ENCODE data around the gene TXNL1.

Gene TXNL1

GRCh38 chr18:56565046-56565445 lies 73.3 kb downstream of the TXNL1 start:
- peak overlapping the region; percentile 42 for H3K4me3 ChIP-seq (ENCODE audit: low read length)
- peaks cover 20% of the 10 kb centered on the region for H3K4me1 ChIP-seq (ENCODE audit: control insufficient read depth, insufficient read depth, low read length)
- no peak for DNase-seq (ENCODE audit: low read depth)
- no peaks in the 10 kb centered on the region for H3K9me3 ChIP-seq (ENCODE audit: control insufficient read depth, low read length)
- no peaks in the 10 kb centered on the region for H3K27me3 ChIP-seq (replicated peaks; ENCODE audit: control insufficient read depth, insufficient read depth, low read length)
- no peaks in the 10 kb centered on the region for H3K36me3 ChIP-seq (ENCODE audit: control insufficient read depth, insufficient read depth, low read length, severe bottlenecking)
- H3K9ac ChIP-seq (ENCODE audit: low read length) = peak overlapping the region; percentile 67

DNA sequence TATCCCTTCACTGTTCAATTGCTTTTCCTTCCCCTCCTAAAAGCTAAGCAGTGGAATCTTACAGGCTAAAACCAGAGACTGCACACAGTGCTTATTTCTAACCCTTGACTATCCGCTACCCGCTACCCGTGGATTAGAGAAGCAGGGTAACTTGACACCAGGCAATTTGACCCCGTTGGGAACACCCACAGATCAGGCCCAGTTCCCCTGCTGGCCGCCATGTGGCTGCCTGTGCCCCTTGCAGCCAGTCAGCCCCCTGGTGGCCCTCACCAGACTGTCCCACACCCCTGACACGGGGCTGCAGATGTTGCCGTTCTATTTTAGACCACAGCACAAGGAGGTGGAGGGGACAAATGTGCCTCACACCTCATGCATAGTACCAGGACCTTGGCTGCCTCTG lies 74.8 kb downstream of the TXNL1 start:
- Histone ChIP-seq H3K4me1 (ENCODE audit: control insufficient read depth, insufficient read depth, low read length) (peaks cover 20% of the 10 kb centered on the region), H3K36me3 (ENCODE audit: control insufficient read depth, insufficient read depth, low read length, severe bottlenecking) (no peaks in the 10 kb centered on the region), H3K4me3 (ENCODE audit: low read length) (no peak overlapping the region), H3K9me3 (ENCODE audit: control insufficient read depth, low read length) (no peaks in the 10 kb centered on the region), H3K9ac (ENCODE audit: low read length) (no peak overlapping the region), H3K27me3 (replicated peaks; ENCODE audit: control insufficient read depth, insufficient read depth, low read length) (no peaks in the 10 kb centered on the region)
- DNase-seq (ENCODE audit: low read depth) = no peak

GRCh38 chr18:56562479-56562878 lies 75.9 kb downstream of the TXNL1 start:
- Histone ChIP-seq H3K9ac (ENCODE audit: low read length) (no peak overlapping the region), H3K9me3 (ENCODE audit: control insufficient read depth, low read length) (no peaks in the 10 kb centered on the region)
- DNase-seq (ENCODE audit: low read depth) = no peak

DNA sequence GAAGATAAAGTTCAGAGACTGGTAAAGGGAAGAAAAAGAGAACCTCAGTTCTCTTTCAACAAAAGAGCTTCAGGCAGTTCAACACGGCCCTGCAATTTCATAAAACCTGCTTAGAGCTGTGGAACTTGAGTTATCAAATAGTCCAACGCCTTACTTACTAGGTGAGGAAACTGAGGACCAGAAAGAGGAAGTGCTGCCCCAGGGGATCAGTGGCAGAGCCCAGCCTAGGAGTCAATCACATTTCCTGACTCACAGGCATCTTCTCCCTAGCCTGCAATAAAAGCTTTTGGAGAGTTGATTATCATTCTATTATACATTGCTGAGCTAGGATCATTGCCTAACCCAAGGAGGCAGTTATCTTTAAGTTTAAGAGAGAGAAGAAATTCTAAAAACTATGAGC lies 77.4 kb downstream of the TXNL1 start:
- H3K4me1 ChIP-seq (ENCODE audit: control insufficient read depth, insufficient read depth, low read length) = peaks cover 23% of the 10 kb centered on the region
- H3K36me3 ChIP-seq (ENCODE audit: control insufficient read depth, insufficient read depth, low read length, severe bottlenecking) = no peaks in the 10 kb centered on the region
- H3K4me3 ChIP-seq (ENCODE audit: low read length) = no peak overlapping the region
- no peaks in the 10 kb centered on the region for H3K27me3 ChIP-seq (replicated peaks; ENCODE audit: control insufficient read depth, insufficient read depth, low read length)
- H3K9me3 ChIP-seq (ENCODE audit: control insufficient read depth, low read length) = no peaks in the 10 kb centered on the region
- no peak overlapping the region for H3K9ac ChIP-seq (ENCODE audit: low read length)
- no peak for DNase-seq (ENCODE audit: low read depth)

More at GRCh38 chr18:56562479-56562878, 75.9 kb downstream of the TXNL1 start:
- Histone ChIP-seq H3K4me3 (ENCODE audit: low read length) (no peak overlapping the region), H3K4me1 (ENCODE audit: control insufficient read depth, insufficient read depth, low read length) (peaks cover 20% of the 10 kb centered on the region), H3K27me3 (replicated peaks; ENCODE audit: control insufficient read depth, insufficient read depth, low read length) (no peaks in the 10 kb centered on the region), H3K36me3 (ENCODE audit: control insufficient read depth, insufficient read depth, low read length, severe bottlenecking) (no peaks in the 10 kb centered on the region)

DNA sequence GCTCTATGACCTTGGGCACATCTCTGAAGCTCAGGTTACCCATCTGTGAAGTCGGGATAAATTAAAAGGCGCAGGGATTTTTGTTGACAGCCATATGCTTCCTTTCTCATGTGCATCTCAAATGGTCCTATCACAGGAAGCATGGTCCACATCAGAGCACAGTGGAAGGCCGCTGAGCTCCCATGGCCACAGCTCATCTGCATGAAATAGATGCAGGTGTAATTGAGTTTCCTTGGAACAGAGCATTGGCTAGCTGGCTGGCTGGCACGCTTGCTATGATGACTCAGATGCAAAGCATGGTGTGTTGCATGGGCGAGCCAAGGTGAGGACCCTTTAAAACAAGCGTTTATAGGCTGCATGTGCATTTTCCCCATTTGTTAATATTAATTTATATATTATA lies 79.3 kb downstream of the TXNL1 start:
- Histone ChIP-seq H3K27me3 (replicated peaks; ENCODE audit: control insufficient read depth, insufficient read depth, low read length) (no peaks in the 10 kb centered on the region), H3K9ac (ENCODE audit: low read length) (no peak overlapping the region), H3K4me3 (ENCODE audit: low read length) (no peak overlapping the region), H3K4me1 (ENCODE audit: control insufficient read depth, insufficient read depth, low read length) (peaks cover 13% of the 10 kb centered on the region), H3K9me3 (ENCODE audit: control insufficient read depth, low read length) (no peaks in the 10 kb centered on the region), H3K36me3 (ENCODE audit: control insufficient read depth, insufficient read depth, low read length, severe bottlenecking) (no peaks in the 10 kb centered on the region)
- no peak for DNase-seq (ENCODE audit: low read depth)

DNA sequence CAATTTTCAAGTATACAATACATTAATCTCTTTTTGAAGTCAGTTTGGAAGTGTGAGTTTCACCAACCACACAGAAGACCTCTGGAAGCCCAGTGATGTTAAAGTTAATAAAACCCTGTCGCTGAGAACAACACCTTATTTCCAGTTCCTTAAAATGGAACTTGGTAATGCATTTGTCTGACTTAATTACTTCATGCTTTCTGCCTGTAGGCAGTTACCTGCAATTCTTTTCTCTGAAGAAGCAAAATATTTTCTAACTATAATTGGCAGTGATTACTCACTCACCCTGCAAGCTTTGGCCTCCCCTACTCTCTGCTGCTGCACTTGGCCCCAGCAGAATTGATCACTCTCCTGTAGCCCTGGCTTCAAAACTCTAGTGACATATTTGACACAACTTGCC lies 81.5 kb downstream of the TXNL1 start:
- peaks cover 13% of the 10 kb centered on the region for H3K4me1 ChIP-seq (ENCODE audit: control insufficient read depth, insufficient read depth, low read length)
- H3K4me3 ChIP-seq (ENCODE audit: low read length) = no peak overlapping the region
- no peaks in the 10 kb centered on the region for H3K36me3 ChIP-seq (ENCODE audit: control insufficient read depth, insufficient read depth, low read length, severe bottlenecking)
- DNase-seq (ENCODE audit: low read depth) = no peak
- no peak overlapping the region for H3K9ac ChIP-seq (ENCODE audit: low read length)
- H3K9me3 ChIP-seq (ENCODE audit: control insufficient read depth, low read length) = no peaks in the 10 kb centered on the region
- no peaks in the 10 kb centered on the region for H3K27me3 ChIP-seq (replicated peaks; ENCODE audit: control insufficient read depth, insufficient read depth, low read length)

DNA sequence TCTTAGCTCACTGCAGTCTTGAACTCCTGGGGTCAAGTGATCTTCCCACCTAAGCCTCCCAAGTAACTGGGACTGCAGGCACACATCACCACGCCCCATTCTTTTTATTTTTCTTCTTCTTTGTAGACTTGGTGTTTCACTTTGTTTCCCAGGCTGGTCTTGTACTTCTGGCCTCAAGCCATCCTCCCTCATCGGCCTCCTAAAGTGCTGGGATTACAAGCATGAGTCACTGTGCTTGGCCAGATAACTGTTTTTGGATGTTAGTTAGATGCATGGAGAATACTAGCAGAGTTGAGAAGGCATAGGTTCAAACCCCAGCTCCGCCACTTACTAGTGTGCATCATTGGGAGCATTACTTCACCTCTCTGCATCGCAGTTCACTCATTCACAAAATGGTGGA lies 88.3 kb downstream of the TXNL1 start:
- H3K36me3 ChIP-seq (ENCODE audit: control insufficient read depth, insufficient read depth, low read length, severe bottlenecking) = no peaks in the 10 kb centered on the region
- peaks cover 6% of the 10 kb centered on the region for H3K4me1 ChIP-seq (ENCODE audit: control insufficient read depth, insufficient read depth, low read length)
- peaks cover 4% of the 10 kb centered on the region for H3K9me3 ChIP-seq (ENCODE audit: control insufficient read depth, low read length)
- no peak for DNase-seq (ENCODE audit: low read depth)
- H3K27me3 ChIP-seq (replicated peaks; ENCODE audit: control insufficient read depth, insufficient read depth, low read length) = no peaks in the 10 kb centered on the region
- no peak overlapping the region for H3K9ac ChIP-seq (ENCODE audit: low read length)
- no peak overlapping the region for H3K4me3 ChIP-seq (ENCODE audit: low read length)

Data from adipocyte (in vitro differentiated cells).